Activated CD4-positive, alpha-beta T cell treated with anti-CD3 and anti-CD28 coated beads, Interleukin-2, amount 10 ng/mL, durations not matched to agents 24 days and 14 days (primary cell): ENCODE data around the gene PRR33. TPM values are rescaled to one million over a fixed set of nuclear protein-coding genes. Genes with fewer than 3 reads are reported as not detected.

Experiments
- DNase-seq: peaks from one replicate; pipeline ENCODE4 v3.0.0; 2022
- H3K27ac Mint-ChIP-seq: one replicate; pipeline ENCODE4 v1.8.0; 2022; ENCODE audit warnings: mild to moderate bottlenecking, mixed read lengths
- H3K27me3 Mint-ChIP-seq: one replicate; pipeline ENCODE4 v1.8.0; 2022; ENCODE audit warnings: mixed read lengths
- H3K36me3 Mint-ChIP-seq: one replicate; pipeline ENCODE4 v1.8.0; 2022; ENCODE audit warnings: low read depth, mild to moderate bottlenecking, mixed read lengths
- H3K4me1 Mint-ChIP-seq: one replicate; pipeline ENCODE4 v1.8.0; 2021; ENCODE audit warnings: mixed read lengths
- H3K4me3 Mint-ChIP-seq: one replicate; pipeline ENCODE4 v1.8.0; 2022; ENCODE audit warnings: mild to moderate bottlenecking, moderate library complexity, mixed read lengths
- H3K9me3 Mint-ChIP-seq: one replicate; pipeline ENCODE4 v1.8.0; 2021; ENCODE audit warnings: mixed read lengths
- intact Hi-C: fragments of 100-400 bp; cut with micrococcal nuclease; formaldehyde crosslinking; loops from one replicate; pipeline ENCODE4 v1.15.1; 2023
- total RNA-seq: library from RNA; stranded (reverse); gene quantifications from 2 replicates; pipeline ENCODE4 v1.2.3, GENCODE V29; 2022

PRR33 gene
- total RNA-seq, 1 donor from 2014 or later: not detected

- Mint-ChIP-seq H3K4me3 (peak overlapping the region; percentile 49), H3K27ac (peak overlapping the region; percentile 72), H3K36me3 (peaks cover 11% of the 10 kb centered on the region), H3K9me3 (no peaks in the 10 kb centered on the region), H3K27me3 (no peaks in the 10 kb centered on the region), H3K4me1 (peaks cover 22% of the 10 kb centered on the region)
- no peak for DNase-seq
- intact Hi-C loops: loop anchor here (5.0 kb wide), 1 partner anchor 411 kb away; no protein-coding TSS in a partner anchor
Measured at GRCh38 chr11:1856306-1857005, 35.2 kb downstream of the PRR33 start.

DNA sequence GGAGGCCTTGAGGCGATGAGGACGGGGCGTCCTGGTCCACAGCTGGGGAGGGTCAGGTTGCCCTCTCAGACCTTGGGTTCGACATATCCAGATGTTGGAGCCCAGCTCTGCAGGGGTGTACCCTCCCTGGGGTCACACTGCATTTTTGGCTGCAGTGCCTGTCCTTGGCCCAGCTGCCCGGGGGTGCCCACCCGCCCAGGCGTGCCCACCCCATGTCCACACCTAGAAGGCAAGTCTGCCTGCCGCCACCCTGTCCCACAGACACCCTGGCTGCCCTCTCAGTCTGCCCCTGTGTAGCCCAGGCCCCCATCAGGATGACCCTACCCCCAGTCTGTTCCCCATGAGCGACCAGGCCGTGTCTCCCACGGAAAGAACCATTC lies 35.8 kb downstream of the PRR33 start:
- H3K36me3 Mint-ChIP-seq: peaks cover 11% of the 10 kb centered on the region
- H3K9me3 Mint-ChIP-seq: no peaks in the 10 kb centered on the region
- no peaks in the 10 kb centered on the region for H3K27me3 Mint-ChIP-seq
- peaks cover 28% of the 10 kb centered on the region for H3K4me1 Mint-ChIP-seq
- DNase-seq: no peak
- H3K27ac Mint-ChIP-seq: peak overlapping the region; percentile 99
- peak overlapping the region; percentile 49 for H3K4me3 Mint-ChIP-seq
- intact Hi-C loops: loop anchor here (1.0 to 5.0 kb wide), 2 partner anchors 287 to 411 kb away; no protein-coding TSS in a partner anchor

- peaks cover 11% of the 10 kb centered on the region for H3K36me3 Mint-ChIP-seq
- no peaks in the 10 kb centered on the region for H3K27me3 Mint-ChIP-seq
- peak overlapping the region; percentile 93 for H3K4me3 Mint-ChIP-seq
- H3K27ac Mint-ChIP-seq: peak overlapping the region; percentile 99
- DNase-seq: peak; percentile 76
- H3K4me1 Mint-ChIP-seq: peaks cover 33% of the 10 kb centered on the region
- intact Hi-C loops: loop anchor here (1.0 to 5.0 kb wide), 4 partner anchors 62 to 412 kb away; partner anchors contain the start of genes DUSP8 and TNNT3
- no peaks in the 10 kb centered on the region for H3K9me3 Mint-ChIP-seq
Measured at GRCh38 chr11:1854949-1855885, 36.5 kb downstream of the PRR33 start.

- H3K27me3 Mint-ChIP-seq: no peaks in the 10 kb centered on the region
- H3K4me1 Mint-ChIP-seq: peaks cover 36% of the 10 kb centered on the region
- peak overlapping the region; percentile 99 for H3K27ac Mint-ChIP-seq
- peak overlapping the region; percentile 93 for H3K4me3 Mint-ChIP-seq
- no peaks in the 10 kb centered on the region for H3K9me3 Mint-ChIP-seq
- intact Hi-C loops: loop anchor here (5.0 kb wide), 2 partner anchors 63 to 282 kb away; partner anchors contain the start of genes DUSP8 and TNNT3
- peaks cover 9% of the 10 kb centered on the region for H3K36me3 Mint-ChIP-seq
- DNase-seq: no peak
Measured at GRCh38 chr11:1854132-1854948, 37.4 kb downstream of the PRR33 start.

DNA sequence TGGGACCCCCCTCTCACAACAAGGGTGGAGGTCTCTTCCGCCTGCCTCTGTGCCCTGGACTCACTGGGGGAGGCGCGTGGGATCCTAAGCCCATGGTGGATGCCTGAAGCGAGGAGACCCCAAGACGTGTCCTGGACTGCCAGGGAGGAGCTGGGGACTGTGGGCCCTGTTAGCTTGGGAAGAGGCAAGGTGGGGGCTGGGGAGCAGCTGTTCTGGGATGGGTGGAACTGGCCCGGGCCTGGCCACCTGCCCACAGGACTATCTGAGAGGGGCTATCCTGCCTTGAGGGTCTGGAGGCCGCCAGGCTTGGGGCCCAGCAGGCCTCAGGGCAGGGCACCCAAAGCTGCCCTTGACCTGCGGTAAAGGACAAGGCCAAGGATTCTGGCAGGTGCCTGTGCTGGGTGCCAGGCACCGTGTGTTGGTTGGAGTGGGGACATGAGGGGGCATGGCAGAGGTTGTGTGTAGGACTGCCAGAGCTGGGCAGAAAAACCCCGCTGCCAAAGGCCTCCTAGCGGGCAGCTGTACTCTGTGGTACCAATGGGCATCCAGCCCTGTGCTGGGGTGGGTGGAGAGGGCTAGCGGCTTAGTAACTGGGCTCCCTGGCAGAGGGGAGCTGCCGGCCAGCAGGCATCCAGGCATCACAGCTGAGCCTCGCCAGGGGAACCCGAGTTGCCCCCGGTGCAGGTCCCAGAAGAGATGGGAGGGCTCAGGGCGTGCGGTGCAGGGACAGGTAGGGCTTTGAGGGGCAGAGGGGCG lies 38.1 kb downstream of the PRR33 start:
- DNase-seq: peak; percentile 72
- peaks cover 8% of the 10 kb centered on the region for H3K36me3 Mint-ChIP-seq
- H3K4me3 Mint-ChIP-seq: peak overlapping the region; percentile 93
- peaks cover 40% of the 10 kb centered on the region for H3K4me1 Mint-ChIP-seq
- H3K9me3 Mint-ChIP-seq: no peaks in the 10 kb centered on the region
- H3K27ac Mint-ChIP-seq: peak overlapping the region; percentile 99
- no peaks in the 10 kb centered on the region for H3K27me3 Mint-ChIP-seq
- intact Hi-C loops: loop anchor here (2.0 to 5.0 kb wide), 5 partner anchors 35 to 547 kb away; partner anchors contain the start of genes DUSP8, TNNT3 and TSSC4

DNA sequence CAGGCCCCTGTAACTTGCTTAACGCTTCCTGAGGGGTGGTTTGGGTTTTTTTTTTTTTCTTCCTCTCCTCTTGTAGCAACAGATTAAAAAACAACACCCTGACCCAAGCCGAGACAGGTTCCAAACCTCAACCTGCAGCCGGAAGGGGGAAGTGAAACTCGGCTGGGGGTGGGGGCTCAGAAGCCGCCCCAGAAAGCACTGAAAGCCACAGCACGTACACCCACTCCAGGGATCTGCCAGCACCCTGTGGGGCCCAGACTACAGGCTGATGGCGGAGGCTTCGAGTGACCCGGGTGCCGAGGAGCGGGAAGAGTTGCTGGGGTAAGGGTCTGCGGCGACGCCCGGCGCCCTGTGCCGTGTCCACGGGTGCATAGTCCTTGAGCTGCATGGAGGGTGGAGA lies 38.8 kb downstream of the PRR33 start, which contains the start of gene LSP1:
Gene LSP1, plus strand, starts transcription at position 208 of the 400 bp plus-strand sequence. Its CDS starts 61 bp downstream, at position 269.
- peaks cover 8% of the 10 kb centered on the region for H3K36me3 Mint-ChIP-seq
- H3K4me3 Mint-ChIP-seq: peak within 1 kb of the TSS; percentile 93
- peaks cover 42% of the 10 kb centered on the region for H3K4me1 Mint-ChIP-seq
- peak within 1 kb of the TSS; percentile 99 for H3K27ac Mint-ChIP-seq
- H3K9me3 Mint-ChIP-seq: no peaks in the 10 kb centered on the region
- no peaks in the 10 kb centered on the region for H3K27me3 Mint-ChIP-seq
- DNase-seq: peak; percentile 96
- intact Hi-C loops: loop anchor here (1.0 to 5.0 kb wide), 6 partner anchors 9 to 548 kb away; partner anchors contain the start of genes DUSP8, TNNT3 and TSSC4

DNA sequence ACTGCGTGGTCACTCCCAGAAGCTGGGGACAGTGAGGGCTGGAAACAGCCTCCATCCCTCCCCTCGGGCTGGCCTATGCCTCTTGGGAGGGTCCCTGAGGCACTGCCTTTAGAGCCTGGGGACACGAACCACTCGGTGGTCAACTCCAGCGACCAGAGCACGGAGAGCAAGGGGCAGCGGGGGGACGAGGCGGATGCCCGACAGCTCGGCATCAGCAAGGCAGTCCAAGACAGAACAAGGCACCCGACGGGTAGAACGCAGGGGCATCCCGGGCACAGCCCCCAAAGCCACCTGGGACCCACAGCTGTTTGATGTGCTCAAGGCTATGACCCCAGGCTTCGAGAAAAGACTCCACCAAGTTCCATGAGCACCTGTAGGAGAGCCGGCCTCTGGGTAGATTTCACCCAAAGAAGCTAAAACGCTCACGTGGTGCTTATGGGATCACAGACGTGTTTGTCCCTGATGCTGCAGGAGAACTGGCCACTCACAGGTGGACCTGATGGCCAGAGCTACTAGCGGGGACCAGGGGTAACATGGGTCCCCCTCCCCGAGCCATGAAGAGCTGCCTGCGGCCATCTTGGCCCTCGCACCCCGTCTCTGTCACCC lies 39.3 kb downstream of the PRR33 start:
- DNase-seq: no peak
- Mint-ChIP-seq H3K27ac (peak overlapping the region; percentile 99), H3K9me3 (no peaks in the 10 kb centered on the region), H3K4me1 (peaks cover 47% of the 10 kb centered on the region), H3K4me3 (peak overlapping the region; percentile 93), H3K27me3 (peaks cover under 1% of the 10 kb centered on the region), H3K36me3 (peaks cover 8% of the 10 kb centered on the region)
- intact Hi-C loops: loop anchor here (1.0 to 5.0 kb wide), 6 partner anchors 8 to 548 kb away; partner anchors contain the start of genes DUSP8, TNNT3 and TSSC4

DNA sequence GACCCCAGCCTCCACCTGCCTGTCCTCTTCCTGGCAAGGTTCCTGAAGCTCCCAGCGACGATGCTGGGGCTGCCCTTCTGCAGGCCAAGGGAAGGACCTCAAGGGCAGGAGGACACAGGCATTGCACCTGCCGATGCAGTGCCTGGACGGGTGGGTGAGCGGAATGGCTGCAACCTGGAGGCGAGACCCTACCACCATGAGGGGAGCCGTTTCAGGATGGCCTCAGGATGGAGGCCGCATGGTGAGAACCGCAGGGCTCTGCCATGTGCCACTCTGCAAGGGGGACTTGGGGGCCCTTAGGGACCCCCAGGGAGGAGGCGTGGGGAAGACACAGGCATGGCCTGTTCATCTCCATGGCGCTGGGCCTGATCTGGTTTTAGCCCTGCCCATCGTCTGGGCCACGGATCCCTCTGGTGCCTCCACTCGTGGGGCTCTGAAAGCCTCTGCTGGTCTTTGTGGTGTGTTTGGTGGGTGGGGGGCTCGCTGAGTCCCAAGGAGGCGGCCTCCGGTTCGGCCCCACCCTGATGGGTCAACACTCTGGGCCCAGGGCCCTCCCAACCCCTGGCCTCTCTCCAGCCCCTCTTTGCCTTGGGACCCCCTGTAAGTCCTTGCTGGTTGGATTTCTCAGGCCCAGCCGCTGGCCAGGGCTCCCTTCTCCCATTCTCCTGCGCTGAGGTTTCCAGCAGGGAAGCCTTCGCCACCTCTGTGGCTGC lies 40.1 kb downstream of the PRR33 start:
- no peak for DNase-seq
- Mint-ChIP-seq H3K9me3 (no peaks in the 10 kb centered on the region), H3K27ac (peak overlapping the region; percentile 99), H3K36me3 (peaks cover 8% of the 10 kb centered on the region), H3K4me3 (peak overlapping the region; percentile 93), H3K4me1 (peaks cover 51% of the 10 kb centered on the region), H3K27me3 (peaks cover 2% of the 10 kb centered on the region)
- intact Hi-C loops: loop anchor here (1.0 to 5.0 kb wide), 6 partner anchors 7 to 549 kb away; partner anchors contain the start of genes DUSP8, TNNT3 and TSSC4

DNA sequence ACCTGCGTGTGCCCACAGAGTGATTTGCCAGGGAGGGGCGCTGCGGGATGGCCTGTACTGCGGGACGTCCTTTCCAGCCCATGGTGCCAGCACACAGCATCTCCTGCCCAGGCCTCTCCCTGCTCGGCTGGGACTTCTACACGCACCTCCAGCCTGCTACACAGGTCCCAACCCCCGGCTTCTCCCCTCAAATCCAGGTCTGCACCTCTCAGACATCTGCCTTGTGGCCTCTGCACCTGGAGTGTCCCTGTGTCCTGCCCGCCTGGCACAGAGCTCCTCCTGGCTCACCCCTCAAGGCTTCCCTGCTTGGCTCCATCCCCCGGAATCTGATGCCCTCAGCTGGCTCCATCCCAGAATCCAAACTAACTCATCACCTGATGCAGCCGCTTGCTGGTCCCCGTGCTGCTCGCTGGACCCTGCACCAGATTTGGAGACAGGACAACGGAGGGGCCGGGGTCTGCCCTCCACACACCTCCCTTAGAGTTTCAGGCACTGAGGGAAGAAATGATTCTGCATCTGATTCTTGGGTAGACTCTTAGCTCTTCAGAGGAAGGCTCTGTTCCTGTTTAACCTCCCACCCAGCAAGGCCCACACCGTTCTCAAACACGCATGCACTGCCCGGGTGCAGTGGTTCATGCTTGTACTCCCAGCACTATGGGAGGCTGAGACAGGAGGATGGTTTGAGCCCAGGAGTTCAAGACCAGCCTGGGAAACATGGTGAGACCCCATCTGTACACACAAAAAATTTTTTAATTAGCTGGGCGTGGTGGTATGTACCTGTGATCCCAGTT lies 42.9 kb downstream of the PRR33 start:
- no peak for DNase-seq
- H3K9me3 Mint-ChIP-seq: no peaks in the 10 kb centered on the region
- H3K27ac Mint-ChIP-seq: peak overlapping the region; percentile 77
- H3K27me3 Mint-ChIP-seq: peaks cover 3% of the 10 kb centered on the region
- intact Hi-C loops: no loop called here
- no peak overlapping the region for H3K4me3 Mint-ChIP-seq
- peaks cover 5% of the 10 kb centered on the region for H3K36me3 Mint-ChIP-seq
- H3K4me1 Mint-ChIP-seq: peaks cover 69% of the 10 kb centered on the region

- no peak for DNase-seq
Measured at GRCh38 chr11:1847926-1848639, 43.6 kb downstream of the PRR33 start.

More at GRCh38 chr11:1847926-1848639, 43.6 kb downstream of the PRR33 start:
- Mint-ChIP-seq H3K4me3 (peak overlapping the region; percentile 26), H3K4me1 (peaks cover 76% of the 10 kb centered on the region), H3K36me3 (peaks cover 5% of the 10 kb centered on the region), H3K9me3 (no peaks in the 10 kb centered on the region), H3K27me3 (peaks cover 3% of the 10 kb centered on the region), H3K27ac (peak overlapping the region; percentile 71)
- intact Hi-C loops: no loop called here
